Peyer's patch (tissue), 4 donors: ENCODE data around the gene UBXN7. TPM values are rescaled to one million over a fixed set of nuclear protein-coding genes. Genes with fewer than 3 reads are reported as not detected.
A peak's percentile ranks its signal among the peaks of the same experiment; 100 is the strongest.
"Not testable (repeated sequence)": the region's sequence is repeated elsewhere in the genome, so short reads cannot be mapped to it uniquely, and the experiment has no call there.

Source experiments
- DNase-seq, 3 donors: peaks; one replicate each; pipeline ENCODE4 v3.0.0-alpha.2; 2017 to 2019
- H3K27ac ChIP-seq, 4 donors: fragments of 200-600 bp; sonication (generic); one replicate each; pipeline ENCODE4 v1.5.1; 2016 to 2019
- H3K27me3 ChIP-seq, 2 donors: fragments of 200-600 bp; sonication (generic); one replicate each; pipeline ENCODE4 v1.5.1; 2019
- H3K36me3 ChIP-seq, 3 donors: fragments of 200-600 bp; sonication (generic); one replicate each; pipeline ENCODE4 v1.5.1; 2016 to 2019
- H3K4me1 ChIP-seq, 4 donors: fragments of 200-600 bp; sonication (generic); one replicate each; pipeline ENCODE4 v1.5.1; 2016 to 2019
- H3K4me3 ChIP-seq, 4 donors: fragments of 200-600 bp; sonication (generic); 1 replicate in 3 of 4; 2 replicates in 1 of 4; pipeline ENCODE4 v1.5.1; 2016 to 2019; ENCODE audit warnings: mild to moderate bottlenecking in 1 of 4
- H3K9me3 ChIP-seq, 4 donors: fragments of 200-600 bp; sonication (generic); one replicate each; pipeline ENCODE4 v1.5.1; 2016 to 2019; ENCODE audit warnings: mild to moderate bottlenecking in 1 of 4
- CTCF ChIP-seq, 6 experiments: fragments of 450-650 bp in 4 of 6; fragments of 200-600 bp in 2 of 6; sonication (generic) in 1 of 6; IDR thresholded peaks; one replicate each; pipeline ENCODE4 v1.5.1; 2017 to 2019; ENCODE audit warnings: antibody characterized with exemption in 6 of 6, mild to moderate bottlenecking in 3 of 6, moderate library complexity in 1 of 6
- POLR2A ChIP-seq, 2 donors: fragments of 450-650 bp; IDR thresholded peaks; one replicate each; pipeline ENCODE4 v1.5.1; 2017; ENCODE audit warnings: antibody characterized with exemption in 2 of 2, mild to moderate bottlenecking in 2 of 2, moderate library complexity in 2 of 2
- total RNA-seq, 4 donors: library from RNA; depleted of rRNA; stranded (reverse); fragments of >200 nt; gene quantifications; one replicate each; pipeline ENCODE4 v1.1.0, GENCODE V29; 2016

The UBXN7 gene
- total RNA-seq, 4 donors from 2014 or later: 12.3 to 64.4 (median 22.7) TPM

GRCh38 chr3:196423044-196423781 lies 9.0 kb downstream of the UBXN7 start:
- no peaks in the 10 kb centered on the region for H3K9me3 ChIP-seq
- peak in 2 of 3 donors; percentile 53 to 59 for DNase-seq
- TF ChIP-seq POLR2A (IDR thresholded peaks at IDR 0.05): no peak
- TF ChIP-seq CTCF (IDR thresholded peaks at IDR 0.05): no peak
- no peaks in the 10 kb centered on the region for H3K27me3 ChIP-seq
- peaks cover 0 to 6% (median 0%) of the 10 kb centered on the region in 3 donors for H3K36me3 ChIP-seq
- H3K4me1 ChIP-seq: peaks cover 0 to 8% (median 0%) of the 10 kb centered on the region in 4 donors
- no peak overlapping the region for H3K4me3 ChIP-seq
- H3K27ac ChIP-seq: peak overlapping the region in 1 of 4 donors; percentile 9

GRCh38 chr3:196421668-196422067 lies 10.6 kb downstream of the UBXN7 start:
- not testable (repeated sequence) for H3K4me3 ChIP-seq, H3K9me3 ChIP-seq, H3K4me1 ChIP-seq, H3K36me3 ChIP-seq, DNase-seq, H3K27me3 ChIP-seq, H3K27ac ChIP-seq

GRCh38 chr3:196419386-196419785 lies 12.8 kb downstream of the UBXN7 start:
- H3K9me3 ChIP-seq: no peaks in the 10 kb centered on the region
- no peak overlapping the region for H3K4me3 ChIP-seq
- peaks cover 0 to 8% (median 0%) of the 10 kb centered on the region in 4 donors for H3K4me1 ChIP-seq
- H3K27me3 ChIP-seq: no peaks in the 10 kb centered on the region
- H3K36me3 ChIP-seq: no peaks in the 10 kb centered on the region
- DNase-seq: no peak
- no peak overlapping the region for H3K27ac ChIP-seq
- no peak for TF ChIP-seq POLR2A (IDR thresholded peaks at IDR 0.05)
- TF ChIP-seq CTCF (IDR thresholded peaks at IDR 0.05): no peak

- Histone ChIP-seq H3K36me3 (no peaks in the 10 kb centered on the region), H3K27me3 (no peaks in the 10 kb centered on the region), H3K27ac (no peak overlapping the region), H3K4me1 (peaks cover 0 to 8% (median 0%) of the 10 kb centered on the region in 4 donors), H3K9me3 (no peaks in the 10 kb centered on the region), H3K4me3 (no peak overlapping the region)
- TF ChIP-seq POLR2A (IDR thresholded peaks at IDR 0.05) (no peak), CTCF (IDR thresholded peaks at IDR 0.05) (no peak)
- no peak for DNase-seq
Measured at GRCh38 chr3:196418601-196419000, 13.6 kb downstream of the UBXN7 start.

GRCh38 chr3:196414469-196414868 lies 17.8 kb downstream of the UBXN7 start:
- H3K9me3 ChIP-seq: no peaks in the 10 kb centered on the region
- H3K36me3 ChIP-seq: no peaks in the 10 kb centered on the region
- H3K27ac ChIP-seq: no peak overlapping the region
- TF ChIP-seq CTCF (IDR thresholded peaks at IDR 0.05) (no peak), POLR2A (IDR thresholded peaks at IDR 0.05) (no peak)
- H3K4me1 ChIP-seq: peaks cover 0 to 5% (median 0%) of the 10 kb centered on the region in 4 donors
- no peak overlapping the region for H3K4me3 ChIP-seq
- no peaks in the 10 kb centered on the region for H3K27me3 ChIP-seq
- no peak for DNase-seq

- TF ChIP-seq CTCF (IDR thresholded peaks at IDR 0.05) (no peak), POLR2A (IDR thresholded peaks at IDR 0.05) (no peak)
- Histone ChIP-seq H3K4me3 (no peak overlapping the region), H3K36me3 (no peaks in the 10 kb centered on the region), H3K9me3 (no peaks in the 10 kb centered on the region), H3K27ac (no peak overlapping the region), H3K4me1 (peaks cover 0 to 5% (median 0%) of the 10 kb centered on the region in 4 donors), H3K27me3 (no peaks in the 10 kb centered on the region)
- DNase-seq: no peak
Measured at GRCh38 chr3:196412704-196413103, 19.5 kb downstream of the UBXN7 start.
